K562 (cell line): Measurements from ENCODE around the gene ZNF672. TPM values are rescaled to one million over a fixed set of nuclear protein-coding genes. Genes with fewer than 3 reads are reported as not detected.

Source experiments
- BRD4 ChIP-seq: fragments of 200-600 bp; sonication (generic); IDR thresholded peaks from 2 replicates; pipeline ENCODE4 v1.6.1; 2017; ENCODE audit warnings: inconsistent platforms
- EWSR1 ChIP-seq: fragments of 450-650 bp; IDR thresholded peaks from 2 replicates; pipeline ENCODE4 v1.6.1; 2018; ENCODE audit warnings: borderline replicate concordance, mild to moderate bottlenecking, low read depth, moderate library complexity; ENCODE audit not compliant: partially characterized antibody
- MAFK ChIP-seq: IDR thresholded peaks from 2 replicates; pipeline ENCODE4 v1.6.1; 2011; ENCODE audit warnings: low read length, improper control_type of control experiment
- MCM2 ChIP-seq: fragments of 450-650 bp; IDR thresholded peaks from 2 replicates; pipeline ENCODE4 v1.6.1; 2017; ENCODE audit warnings: low read depth, mild to moderate bottlenecking
- NUFIP1 ChIP-seq: fragments of 450-650 bp; IDR thresholded peaks from 2 replicates; pipeline ENCODE4 v1.6.1; 2018; ENCODE audit not compliant: partially characterized antibody
- SMARCB1 ChIP-seq: IDR thresholded peaks from 2 replicates; pipeline ENCODE4 v1.6.1; 2011; ENCODE audit warnings: improper control_type of control experiment, low read depth; ENCODE audit not compliant: insufficient read length
- SREBF1 ChIP-seq: fragments of 150-350 bp; IDR thresholded peaks from 2 replicates; pipeline ENCODE4 v1.6.1; 2014; ENCODE audit warnings: antibody characterized with exemption, low read depth, low read length, borderline replicate concordance
- ZNF316 ChIP-seq: fragments of 450-650 bp; IDR thresholded peaks from 2 replicates; pipeline ENCODE4 v1.6.1; 2016
- polyA plus RNA-seq, 8 experiments: library from polyadenylated mRNA; depleted of rRNA in 4 of 8; stranded (reverse) in 5 of 8; unstranded in 3 of 8; fragments of >200 nt; fragmentation: Nextera tagmentation in 2 of 8; fragmentation: Illumina TruSeq in 1 of 8; extraction: Ambion mirVana in 2 of 8; extraction: Trizol in 1 of 8; gene quantifications; 2 replicates each; pipeline versions ENCODE4 v1.2.1 to v1.2.3, GENCODE V29; 2011 to 2014; ENCODE audit warnings: inconsistent platforms in 1 of 8, missing spikeins in 1 of 8
- total RNA-seq, 7 experiments: library from RNA; depleted of rRNA in 6 of 7; stranded (reverse); fragments of >200 nt in 6 of 7; fragmentation: Illumina TruSeq in 2 of 7; extraction: Trizol in 2 of 7; gene quantifications; 2 replicates each; pipeline versions ENCODE4 v1.2.1 to v1.2.3, GENCODE V29; 2011 to 2021; ENCODE audit warnings: low replicate concordance in 1 of 7
- TF ChIP-seq, protein P1 (sequence below), 2 experiments: fragments of 450-650 bp; formaldehyde crosslinking in 1 of 2; IDR thresholded peaks; 2 replicates each; pipeline versions ENCODE4 v1.4.0 to v1.6.1; 2014 to 2020; ENCODE audit warnings: mild to moderate bottlenecking in 2 of 2, borderline replicate concordance in 1 of 2, low read depth in 1 of 2
- TF ChIP-seq, protein P2 (sequence below): sonication (generic); formaldehyde crosslinking; IDR thresholded peaks from 2 replicates; pipeline ENCODE4 v1.8.0; 2022; ENCODE audit warnings: missing genetic modification reagents, mild to moderate bottlenecking, moderate library complexity, borderline replicate concordance

Gene ZNF672
- total and polyA plus RNA-seq, 9 of the 15 experiments (the other 6 are each of a cell fraction or from before 2014, with no cell fraction given) = 1.9 to 57.9 (median 24.1) TPM

DNA sequence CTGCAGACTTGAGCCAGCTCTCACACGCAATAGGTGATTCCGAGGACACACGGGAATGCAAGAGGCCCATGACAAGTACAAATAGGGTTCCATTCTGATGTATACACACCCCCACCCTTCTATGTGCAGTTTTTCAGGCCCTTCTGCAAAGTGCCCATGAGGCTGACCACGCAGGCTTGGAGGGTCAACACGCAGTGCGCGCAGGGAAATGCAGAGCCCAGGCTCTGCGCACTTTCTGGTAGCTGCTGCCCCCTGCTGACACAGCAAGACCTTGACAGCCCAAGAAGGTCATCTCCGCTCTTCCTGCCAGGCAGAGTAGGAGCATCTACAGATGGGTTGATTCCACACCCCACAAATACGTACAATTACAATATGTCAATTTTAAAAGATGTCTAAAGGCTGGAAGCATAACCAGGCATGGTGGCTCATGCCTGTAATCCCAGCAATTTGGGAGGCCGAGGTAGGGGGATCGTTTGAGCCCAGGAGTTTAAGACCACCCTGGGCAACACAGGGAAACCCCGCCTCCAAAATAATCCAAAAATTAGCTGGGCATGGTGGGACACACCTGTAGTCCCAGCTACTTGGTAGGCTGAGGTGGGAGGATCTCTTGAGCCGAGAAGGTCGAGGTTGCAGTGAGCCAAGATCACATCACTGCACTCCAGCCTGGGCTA is 30.8 kb upstream of the ZNF672 start (continued):
- TF ChIP-seq MAFK (peak; percentile 52; the same call in 1 of the 2 replicates), BRD4 (no peak), NUFIP1 (no peak), SREBF1 (no peak), ZNF316 (peak; percentile 87), MCM2 (no peak), SMARCB1 (no peak), EWSR1 (no peak)
- TF ChIP-seq, protein P1, sequence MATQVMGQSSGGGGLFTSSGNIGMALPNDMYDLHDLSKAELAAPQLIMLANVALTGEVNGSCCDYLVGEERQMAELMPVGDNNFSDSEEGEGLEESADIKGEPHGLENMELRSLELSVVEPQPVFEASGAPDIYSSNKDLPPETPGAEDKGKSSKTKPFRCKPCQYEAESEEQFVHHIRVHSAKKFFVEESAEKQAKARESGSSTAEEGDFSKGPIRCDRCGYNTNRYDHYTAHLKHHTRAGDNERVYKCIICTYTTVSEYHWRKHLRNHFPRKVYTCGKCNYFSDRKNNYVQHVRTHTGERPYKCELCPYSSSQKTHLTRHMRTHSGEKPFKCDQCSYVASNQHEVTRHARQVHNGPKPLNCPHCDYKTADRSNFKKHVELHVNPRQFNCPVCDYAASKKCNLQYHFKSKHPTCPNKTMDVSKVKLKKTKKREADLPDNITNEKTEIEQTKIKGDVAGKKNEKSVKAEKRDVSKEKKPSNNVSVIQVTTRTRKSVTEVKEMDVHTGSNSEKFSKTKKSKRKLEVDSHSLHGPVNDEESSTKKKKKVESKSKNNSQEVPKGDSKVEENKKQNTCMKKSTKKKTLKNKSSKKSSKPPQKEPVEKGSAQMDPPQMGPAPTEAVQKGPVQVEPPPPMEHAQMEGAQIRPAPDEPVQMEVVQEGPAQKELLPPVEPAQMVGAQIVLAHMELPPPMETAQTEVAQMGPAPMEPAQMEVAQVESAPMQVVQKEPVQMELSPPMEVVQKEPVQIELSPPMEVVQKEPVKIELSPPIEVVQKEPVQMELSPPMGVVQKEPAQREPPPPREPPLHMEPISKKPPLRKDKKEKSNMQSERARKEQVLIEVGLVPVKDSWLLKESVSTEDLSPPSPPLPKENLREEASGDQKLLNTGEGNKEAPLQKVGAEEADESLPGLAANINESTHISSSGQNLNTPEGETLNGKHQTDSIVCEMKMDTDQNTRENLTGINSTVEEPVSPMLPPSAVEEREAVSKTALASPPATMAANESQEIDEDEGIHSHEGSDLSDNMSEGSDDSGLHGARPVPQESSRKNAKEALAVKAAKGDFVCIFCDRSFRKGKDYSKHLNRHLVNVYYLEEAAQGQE (IDR thresholded peaks at IDR 0.05; ENCODE audit: borderline replicate concordance) = peak; percentile 90
- TF ChIP-seq, protein P1 (CRISPR knock-in tag; IDR thresholded peaks at IDR 0.05; ENCODE audit: low read depth) = no peak
- TF ChIP-seq, protein P2, sequence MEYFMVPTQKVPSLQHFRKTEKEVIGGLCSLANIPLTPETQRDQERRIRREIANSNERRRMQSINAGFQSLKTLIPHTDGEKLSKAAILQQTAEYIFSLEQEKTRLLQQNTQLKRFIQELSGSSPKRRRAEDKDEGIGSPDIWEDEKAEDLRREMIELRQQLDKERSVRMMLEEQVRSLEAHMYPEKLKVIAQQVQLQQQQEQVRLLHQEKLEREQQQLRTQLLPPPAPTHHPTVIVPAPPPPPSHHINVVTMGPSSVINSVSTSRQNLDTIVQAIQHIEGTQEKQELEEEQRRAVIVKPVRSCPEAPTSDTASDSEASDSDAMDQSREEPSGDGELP (CRISPR knock-in tag) = 0 out of 2 replicates have a peak, but pooled peaks have one; percentile 25
